Measurements from ENCODE around the gene STAB2. TPM values are rescaled to one million over a fixed set of nuclear protein-coding genes. Genes with fewer than 3 reads are reported as not detected.

STAB2 gene
- total RNA-seq, 1 experiment from 2014 or later, result not detected

- no peak for DNase-seq (ENCODE audit: low read depth, low spot score)
- Histone ChIP-seq H3K27ac (ENCODE audit: low read depth, low read length) (no peak overlapping the region), H3K36me3 (ENCODE audit: control insufficient read depth in 1 of 2, insufficient read depth in 2 of 2, low read length in 2 of 2) (no peaks in the 10 kb centered on the region), H3K9me2 (ENCODE audit: insufficient read depth) (no peaks in the 10 kb centered on the region), H3K9me3 (ENCODE audit: control insufficient read depth in 1 of 2, insufficient read depth in 1 of 2, low read depth in 1 of 2, low read length in 2 of 2) (no peaks in the 10 kb centered on the region), H3K27me3 (ENCODE audit: insufficient read depth, low read length) (no peaks in the 10 kb centered on the region), H3K4me3 (replicated peaks in 1 of 2; ENCODE audit: low read depth in 1 of 2, low read length in 2 of 2) (no peak overlapping the region), H4K20me1 (ENCODE audit: insufficient read depth) (no peaks in the 10 kb centered on the region), H3K9ac (ENCODE audit: low read length) (no peak overlapping the region), H3K4me2 (ENCODE audit: low read length) (no peak overlapping the region), H2AFZ (ENCODE audit: low read depth, low read length, poor library complexity, severe bottlenecking) (no peak overlapping the region), H3K4me1 (ENCODE audit: control insufficient read depth in 1 of 2, insufficient read depth in 2 of 2, low read length in 2 of 2) (peaks cover 12 to 23% of the 10 kb centered on the region in 2 experiments), H3K79me2 (ENCODE audit: insufficient read depth, low read length) (no peaks in the 10 kb centered on the region)
- intact Hi-C loops (cut with micrococcal nuclease), result no loop called here
- CTCF ChIA-PET, result no interaction called here
- no peak for ATAC-seq
- RAD21 ChIA-PET (ENCODE audit: low non-redundant PET in 1 of 2, low total read pairs in 2 of 2, uncharacterized antibody in 2 of 2, unreplicated experiment in 2 of 2), result no interaction called here
- no peak for TF ChIP-seq ATF3 (IDR thresholded peaks at IDR 0.05)
- no peak for TF ChIP-seq POLR2AphosphoS5 (IDR thresholded peaks at IDR 0.05; ENCODE audit: low read depth, low read length)
- TF ChIP-seq POLR2A (IDR thresholded peaks at IDR 0.05; ENCODE audit: borderline replicate concordance, extremely low read depth, insufficient read depth, insufficient read length), result no peak
- TF ChIP-seq JUND (IDR thresholded peaks at IDR 0.05), result no peak
- no peak for TF ChIP-seq CTCF (IDR thresholded peaks at IDR 0.05 in 2 of 3, conservative IDR thresholded peaks at IDR 0.05 in 1 of 3; ENCODE audit: borderline replicate concordance in 1 of 3, insufficient read depth in 1 of 3, low read depth in 2 of 3, low read length in 2 of 3)
- TF ChIP-seq SP1 (IDR thresholded peaks at IDR 0.05; ENCODE audit: low read depth), result no peak
- TF ChIP-seq ZFX (IDR thresholded peaks at IDR 0.05), result no peak
- no peak for TF ChIP-seq ZNF274 (IDR thresholded peaks at IDR 0.05; ENCODE audit: low read depth, low read length)
- TF ChIP-seq RAD21 (IDR thresholded peaks at IDR 0.05; ENCODE audit: low read depth), result no peak
- POLR2A ChIA-PET, result no interaction called here
- BruUV-seq (replicated peaks), result no TSS peak
These were observed 29.5 kb upstream of the STAB2 start for GRCh38 chr12:103557628-103558010.

- ATAC-seq, result no peak
These were observed 28.2 kb upstream of the STAB2 start for GRCh38 chr12:103558879-103559278.

More at GRCh38 chr12:103558879-103559278, 28.2 kb upstream of the STAB2 start:
- Histone ChIP-seq H3K4me1 (ENCODE audit: control insufficient read depth in 1 of 2, insufficient read depth in 2 of 2, low read length in 2 of 2) (peaks cover 12 to 23% of the 10 kb centered on the region in 2 experiments), H3K9me3 (ENCODE audit: control insufficient read depth in 1 of 2, insufficient read depth in 1 of 2, low read depth in 1 of 2, low read length in 2 of 2) (peaks cover 0 to 10% of the 10 kb centered on the region in 2 experiments; a peak in 1 of 4 replicates), H3K4me2 (ENCODE audit: low read length) (no peak overlapping the region), H2AFZ (ENCODE audit: low read depth, low read length, poor library complexity, severe bottlenecking) (no peak overlapping the region), H3K9me2 (ENCODE audit: insufficient read depth) (no peaks in the 10 kb centered on the region), H3K36me3 (ENCODE audit: control insufficient read depth in 1 of 2, insufficient read depth in 2 of 2, low read length in 2 of 2) (no peaks in the 10 kb centered on the region), H4K20me1 (ENCODE audit: insufficient read depth) (no peaks in the 10 kb centered on the region), H3K9ac (ENCODE audit: low read length) (no peak overlapping the region), H3K27me3 (ENCODE audit: insufficient read depth, low read length) (no peaks in the 10 kb centered on the region), H3K79me2 (ENCODE audit: insufficient read depth, low read length) (no peaks in the 10 kb centered on the region), H3K4me3 (replicated peaks in 1 of 2; ENCODE audit: low read depth in 1 of 2, low read length in 2 of 2) (no peak overlapping the region), H3K27ac (ENCODE audit: low read depth, low read length) (no peak overlapping the region)
- ChIA-PET RAD21 (ENCODE audit: low non-redundant PET in 1 of 2, low total read pairs in 2 of 2, uncharacterized antibody in 2 of 2, unreplicated experiment in 2 of 2) (no interaction called here), POLR2A (no interaction called here), CTCF (no interaction called here)
- intact Hi-C loops (cut with micrococcal nuclease), result no loop called here
- DNase-seq (ENCODE audit: low read depth, low spot score), result no peak
- no peak for TF ChIP-seq FOSL1 (IDR thresholded peaks at IDR 0.05; ENCODE audit: low read depth)
- TF ChIP-seq YY1 (IDR thresholded peaks at IDR 0.05; ENCODE audit: extremely low read depth, insufficient replicate concordance, low read depth, low read length), result no peak
- TF ChIP-seq RAD21 (IDR thresholded peaks at IDR 0.05; ENCODE audit: low read depth), result no peak
- no peak for TF ChIP-seq CTCF (IDR thresholded peaks at IDR 0.05 in 2 of 3, conservative IDR thresholded peaks at IDR 0.05 in 1 of 3; ENCODE audit: borderline replicate concordance in 1 of 3, insufficient read depth in 1 of 3, low read depth in 2 of 3, low read length in 2 of 3)
- TF ChIP-seq POLR2AphosphoS5 (IDR thresholded peaks at IDR 0.05; ENCODE audit: low read depth, low read length), result no peak
- no peak for TF ChIP-seq ELF1 (IDR thresholded peaks at IDR 0.05; ENCODE audit: borderline replicate concordance, low read depth)
- no peak for TF ChIP-seq MAX (IDR thresholded peaks at IDR 0.05)
- no peak for TF ChIP-seq ATF3 (IDR thresholded peaks at IDR 0.05)
- no peak for TF ChIP-seq SIN3A (IDR thresholded peaks at IDR 0.05; ENCODE audit: low read depth)
- TF ChIP-seq EZH2 (IDR thresholded peaks at IDR 0.05), result no peak
- no peak for TF ChIP-seq CEBPB (IDR thresholded peaks at IDR 0.05; ENCODE audit: low read depth)
- BruUV-seq (replicated peaks), result no TSS peak
